Small intestine (tissue), 7 donors: ENCODE results near the gene RNF111. TPM values are rescaled to one million over a fixed set of nuclear protein-coding genes. Genes with fewer than 3 reads are reported as not detected.

Experiments used
- DNase-seq, 2 donors: peaks; one replicate each; pipeline versions ENCODE4 v3.0.0 to v3.0.0-alpha.2; 2013
- FAIRE-seq: peaks from 2 replicates; lab custom pipeline; 2012; peaks lifted over from hg19 to GRCh38; lab: Jason Lieb, UNC
- H3K27ac ChIP-seq, 3 donors: one replicate each; pipeline ENCODE4 v1.5.1; 2013; ENCODE audit warnings: low read length in 2 of 3, mild to moderate bottlenecking in 2 of 3, control low read depth in 1 of 3, inconsistent platforms in 1 of 3, low read depth in 1 of 3, moderate library complexity in 1 of 3
- H3K27me3 ChIP-seq, 3 donors: one replicate each; pipeline ENCODE4 v1.6.1; 2013; ENCODE audit warnings: low read length in 3 of 3, inconsistent platforms in 1 of 3; ENCODE audit not compliant: control insufficient read depth in 3 of 3, insufficient read depth in 3 of 3
- H3K36me3 ChIP-seq, 3 donors: one replicate each; pipeline ENCODE4 v1.6.1; 2013; ENCODE audit warnings: low read length in 3 of 3, inconsistent platforms in 1 of 3, low read depth in 1 of 3, mild to moderate bottlenecking in 1 of 3, moderate library complexity in 1 of 3; ENCODE audit not compliant: control insufficient read depth in 3 of 3, insufficient read depth in 2 of 3
- H3K4me1 ChIP-seq, 3 donors: one replicate each; pipeline ENCODE4 v1.6.1; 2013; ENCODE audit warnings: low read length in 2 of 3, inconsistent platforms in 1 of 3, low read depth in 1 of 3, mild to moderate bottlenecking in 1 of 3, moderate library complexity in 1 of 3; ENCODE audit not compliant: control insufficient read depth in 3 of 3, insufficient read depth in 2 of 3
- H3K4me3 ChIP-seq, 3 donors: one replicate each; pipeline ENCODE4 v1.5.1; 2013; ENCODE audit warnings: low read length in 3 of 3, control low read depth in 1 of 3, inconsistent platforms in 1 of 3, low read depth in 1 of 3, mild to moderate bottlenecking in 1 of 3, moderate library complexity in 1 of 3
- H3K9me3 ChIP-seq, 2 donors: one replicate each; pipeline ENCODE4 v1.6.1; 2013; ENCODE audit warnings: low read depth in 1 of 2, low read length in 1 of 2; ENCODE audit not compliant: control insufficient read depth in 2 of 2, insufficient read depth in 1 of 2
- WGBS, 3 donors: extraction: QIAGEN DNeasy Blood & Tissue Kit; methylation state at CpG; one replicate each; pipeline ENCODE4 v1.1.7; 2013; 5-methylcytosine and 5-hydroxymethylcytosine counted together
- polyA plus RNA-seq, 4 donors: library from polyadenylated mRNA; stranded (reverse) in 3 of 4; unstranded in 1 of 4; fragments of 200-250 nt in 3 of 4; fragments of 120-200 nt in 1 of 4; gene quantifications; one replicate each; pipeline versions ENCODE4 v1.2.1 to v1.2.3, GENCODE V29; 2013
- donor health status: healthy with polysubstance abuse.
- donor health status: control.
- donor health status: control.
- donor health status: Bipolar disorder and iron deficiency.
- donor health status: healthy.

Gene RNF111
- polyA plus RNA-seq, 4 donors = 7.0 to 28.0 (median 8.8) TPM

- no peaks in the 10 kb centered on the region for H3K27me3 ChIP-seq
- H3K4me1 ChIP-seq = no peaks in the 10 kb centered on the region
- WGBS, 3 donors = 95 to 100% (median 97%) methylated on average over 1 of the region's 1 CpG
- DNase-seq (no peak), FAIRE-seq (no peak)
- peaks cover 0 to 21% (median 1%) of the 10 kb centered on the region in 3 donors for H3K36me3 ChIP-seq
- no peaks in the 10 kb centered on the region for H3K9me3 ChIP-seq
- H3K4me3 ChIP-seq = no peak overlapping the region
- H3K27ac ChIP-seq = no peak overlapping the region
These were observed 34.7 kb downstream of the RNF111 start for GRCh38 chr15:59022188-59022587.

DNA sequence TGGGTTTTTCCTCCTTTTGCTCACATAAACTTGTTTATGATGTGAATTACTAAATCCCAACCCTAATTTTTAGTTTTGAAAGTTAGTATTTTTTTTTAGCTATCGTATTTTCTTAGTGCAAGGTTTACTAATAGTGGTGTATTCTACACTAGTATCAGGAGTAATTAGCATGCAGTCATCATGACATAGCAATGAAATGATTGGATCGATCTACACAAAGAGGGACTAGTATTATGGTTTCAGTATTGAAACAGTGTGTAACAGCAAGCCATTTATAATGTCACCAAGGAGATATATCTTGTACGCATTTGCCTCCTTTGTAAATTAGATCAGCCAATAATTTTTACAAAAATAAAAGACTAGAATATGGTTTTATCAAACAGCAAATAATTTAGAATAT is 38.7 kb downstream of the RNF111 start:
- WGBS, 3 donors = 80 to 93% (median 92%) methylated on average over 3 of the region's 3 CpGs
- Histone ChIP-seq H3K36me3 (peaks cover 0 to 16% (median 6%) of the 10 kb centered on the region in 3 donors), H3K4me3 (no peak overlapping the region), H3K27me3 (no peaks in the 10 kb centered on the region), H3K4me1 (no peaks in the 10 kb centered on the region), H3K9me3 (no peaks in the 10 kb centered on the region), H3K27ac (no peak overlapping the region)
- DNase-seq (no peak), FAIRE-seq (no peak)

GRCh38 chr15:59028387-59028955 is 41.0 kb downstream of the RNF111 start:
- H3K4me1 ChIP-seq = no peaks in the 10 kb centered on the region
- peaks cover 0 to 14% (median 6%) of the 10 kb centered on the region in 3 donors for H3K36me3 ChIP-seq
- no peak overlapping the region for H3K27ac ChIP-seq
- FAIRE-seq = no peak
- H3K4me3 ChIP-seq = no peak overlapping the region
- H3K9me3 ChIP-seq = no peaks in the 10 kb centered on the region
- no peak for DNase-seq
- WGBS, 3 donors = 90 to 96% (median 92%) methylated on average over 4 of the region's 4 CpGs
- no peaks in the 10 kb centered on the region for H3K27me3 ChIP-seq

DNA sequence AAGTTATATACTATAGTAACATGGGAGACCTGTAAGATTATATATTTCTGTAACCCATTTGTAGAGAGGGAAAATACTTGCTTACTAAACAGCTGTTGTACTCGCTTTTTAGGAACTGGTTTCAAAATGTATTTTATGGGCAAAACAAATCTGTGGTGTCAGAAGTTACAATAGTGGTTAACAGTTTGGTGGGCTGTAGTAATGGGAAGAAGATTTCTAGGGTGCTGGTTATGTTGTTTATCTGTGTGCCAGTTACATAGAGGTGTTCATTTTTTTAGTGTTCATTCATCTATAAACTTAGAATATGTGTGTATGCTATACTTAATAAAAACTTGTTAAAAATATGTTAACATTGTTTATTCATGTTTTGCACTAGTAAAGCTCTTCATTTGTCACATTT is 42.1 kb downstream of the RNF111 start:
- FAIRE-seq = no peak
- Histone ChIP-seq H3K4me3 (no peak overlapping the region), H3K27ac (no peak overlapping the region), H3K36me3 (peaks cover 0 to 14% (median 6%) of the 10 kb centered on the region in 3 donors), H3K4me1 (no peaks in the 10 kb centered on the region), H3K9me3 (no peaks in the 10 kb centered on the region), H3K27me3 (no peaks in the 10 kb centered on the region)
- no peak for DNase-seq
- 66 to 86% (median 72%) methylated on average over 1 of the region's 1 CpG for WGBS, 3 donors

DNA sequence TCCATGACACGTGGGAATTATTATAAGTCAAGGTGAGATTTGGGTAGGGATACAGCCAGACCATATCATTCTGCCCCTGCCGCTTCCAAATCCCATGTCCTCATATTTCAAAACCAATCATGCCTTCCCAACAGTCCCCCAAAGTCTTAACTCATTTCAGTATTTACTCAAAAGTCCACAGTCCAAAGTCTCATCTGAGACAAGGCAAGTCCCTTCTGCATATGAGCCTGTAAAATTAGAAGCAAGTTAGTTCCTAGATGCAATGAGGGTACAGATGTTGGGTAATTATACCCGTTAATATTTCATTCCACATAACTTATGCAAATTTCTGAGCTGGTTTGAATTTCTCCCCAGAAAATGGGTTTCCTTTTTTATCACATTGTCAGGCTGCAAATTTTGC is 47.7 kb downstream of the RNF111 start:
- no peak for FAIRE-seq
- 57 to 74% (median 58%) methylated on average over 3 of the region's 3 CpGs for WGBS, 3 donors

DNA sequence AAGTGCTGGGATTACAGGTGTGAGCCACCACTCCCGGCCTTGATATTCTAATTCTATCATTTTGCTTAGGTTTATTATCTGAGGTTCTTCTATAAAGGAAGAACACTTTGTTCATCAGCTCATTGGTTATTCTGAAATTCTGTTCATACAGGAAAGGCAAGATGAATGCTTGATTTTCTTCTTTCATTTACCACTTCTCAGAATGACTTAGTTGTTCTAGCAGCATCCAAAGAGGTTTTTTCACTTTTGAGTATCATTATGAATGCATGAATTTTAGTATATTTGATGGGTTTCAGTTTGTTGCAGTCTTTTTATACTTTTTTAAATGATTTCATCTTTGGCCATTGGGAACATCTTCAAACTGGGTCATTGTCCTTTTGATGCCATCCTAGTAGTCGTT is 51.8 kb downstream of the RNF111 start:
- no peaks in the 10 kb centered on the region for H3K4me1 ChIP-seq
- no peak overlapping the region for H3K4me3 ChIP-seq
- 63 to 80% (median 74%) methylated on average over 2 of the region's 2 CpGs for WGBS, 3 donors
- H3K27me3 ChIP-seq = no peaks in the 10 kb centered on the region
- H3K27ac ChIP-seq = no peak overlapping the region
- no peak for DNase-seq
- peaks cover 0 to 32% (median 0%) of the 10 kb centered on the region in 3 donors for H3K36me3 ChIP-seq
- H3K9me3 ChIP-seq = peaks cover 0 to 9% of the 10 kb centered on the region in 2 donors
- FAIRE-seq = no peak

More for the DNA sequence above, 47.7 kb downstream of the RNF111 start:
- peaks cover 0 to 27% (median 6%) of the 10 kb centered on the region in 3 donors for H3K36me3 ChIP-seq
- no peaks in the 10 kb centered on the region for H3K27me3 ChIP-seq
- no peak overlapping the region for H3K4me3 ChIP-seq
- H3K27ac ChIP-seq = no peak overlapping the region
- peak; percentile 12 to 45 for DNase-seq
- no peaks in the 10 kb centered on the region for H3K4me1 ChIP-seq
- peaks cover 0 to 9% of the 10 kb centered on the region in 2 donors for H3K9me3 ChIP-seq

DNA sequence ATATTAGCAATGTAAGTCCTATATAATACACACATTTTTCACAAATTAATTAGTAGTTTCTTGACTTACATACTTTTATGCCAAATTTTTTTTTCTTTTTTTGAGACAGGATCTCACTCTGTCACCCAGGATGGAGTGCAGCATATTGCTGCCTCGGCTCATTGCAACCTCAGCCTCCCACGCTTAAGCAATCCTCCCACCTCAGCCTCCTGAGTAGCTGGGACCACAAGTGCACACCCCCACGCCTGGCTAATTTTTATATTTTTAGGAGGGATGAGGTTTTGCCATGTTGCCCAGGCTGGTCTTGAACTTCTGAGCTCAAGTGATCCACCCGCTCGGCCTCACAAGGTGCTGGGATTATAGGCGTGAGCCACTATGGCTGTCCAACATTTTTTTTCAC is 54.6 kb downstream of the RNF111 start:
- no peak for FAIRE-seq
- Histone ChIP-seq H3K9me3 (no peaks in the 10 kb centered on the region), H3K27ac (no peak overlapping the region), H3K4me1 (no peaks in the 10 kb centered on the region), H3K36me3 (peaks cover 0 to 32% (median 0%) of the 10 kb centered on the region in 3 donors), H3K27me3 (no peaks in the 10 kb centered on the region), H3K4me3 (no peak overlapping the region)
- WGBS, 3 donors = 93 to 99% (median 93%) methylated on average over 6 of the region's 6 CpGs
- DNase-seq = no peak

DNA sequence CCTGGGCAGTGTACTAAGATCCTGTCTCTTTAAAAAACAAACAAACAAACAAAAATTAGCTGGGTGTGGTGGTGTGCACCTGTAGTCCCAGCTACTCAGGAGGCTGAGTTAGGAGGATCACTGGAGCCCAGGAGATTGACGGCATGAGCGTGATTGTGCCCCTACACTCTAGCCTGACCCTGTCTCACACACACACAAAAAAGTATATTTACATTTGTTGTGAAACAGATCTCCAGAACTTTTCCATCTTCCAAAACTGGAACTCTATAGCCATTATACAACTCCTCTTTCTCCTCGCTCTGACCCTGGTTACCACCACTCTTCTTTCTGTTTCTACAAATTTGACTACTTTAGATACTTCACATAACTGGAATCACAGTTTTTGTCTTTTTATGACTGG is 61.4 kb downstream of the RNF111 start:
- Histone ChIP-seq H3K27ac (no peak overlapping the region), H3K4me3 (no peak overlapping the region), H3K36me3 (peaks cover 0 to 29% (median 3%) of the 10 kb centered on the region in 3 donors), H3K9me3 (no peaks in the 10 kb centered on the region), H3K27me3 (no peaks in the 10 kb centered on the region), H3K4me1 (no peaks in the 10 kb centered on the region)
- DNase-seq = no peak
- no peak for FAIRE-seq
- 96 to 97% (median 96%) methylated on average over 3 of the region's 3 CpGs for WGBS, 3 donors
